Loucy (cell line): Measurements from ENCODE around the gene GOLGA6L10.
"Not testable (repeated sequence)": the region's sequence is repeated elsewhere in the genome, so short reads cannot be mapped to it uniquely, and the experiment has no call there.

Experiments
- H2AFZ ChIP-seq: fragments of 200-600 bp; sonication (generic); 2 replicates; pipeline ENCODE4 v1.6.0; 2016; ENCODE audit warnings: antibody characterized with exemption, mild to moderate bottlenecking, low read length, moderate library complexity
- H3F3A ChIP-seq: fragments of 200-600 bp; 2 replicates; pipeline ENCODE4 v1.6.0; 2016; ENCODE audit warnings: antibody characterized with exemption, low read depth, mild to moderate bottlenecking
- H3K27me3 ChIP-seq: fragments of 200-600 bp; sonication (generic); 2 replicates; pipeline ENCODE4 v1.6.1; 2014; ENCODE audit warnings: low read length, mild to moderate bottlenecking; ENCODE audit not compliant: insufficient read depth, poor library complexity, severe bottlenecking
- H3K36me3 ChIP-seq: fragments of 200-600 bp; sonication (generic); 2 replicates; pipeline ENCODE4 v1.6.1; 2016; ENCODE audit warnings: low read length; ENCODE audit not compliant: insufficient read depth
- H3K4me1 ChIP-seq: fragments of 200-600 bp; sonication (generic); 2 replicates; pipeline ENCODE4 v1.5.1; 2014; ENCODE audit warnings: low read length, mild to moderate bottlenecking; ENCODE audit not compliant: insufficient read depth, poor library complexity, severe bottlenecking
- H3K4me2 ChIP-seq: fragments of 200-600 bp; sonication (generic); 2 replicates; pipeline ENCODE4 v1.6.0; 2014; ENCODE audit warnings: antibody characterized with exemption, low read length, low read depth, mild to moderate bottlenecking; ENCODE audit not compliant: poor library complexity, severe bottlenecking
- H3K4me3 ChIP-seq: fragments of 200-600 bp; sonication (generic); 2 replicates; pipeline ENCODE4 v1.5.1; 2014; ENCODE audit warnings: low read length, mild to moderate bottlenecking, mixed read lengths; ENCODE audit not compliant: poor library complexity, severe bottlenecking
- H3K79me2 ChIP-seq: fragments of 200-600 bp; sonication (generic); 2 replicates; pipeline ENCODE4 v1.6.1; 2014; ENCODE audit warnings: low read length; ENCODE audit not compliant: insufficient read depth
- H3K9ac ChIP-seq: fragments of 200-600 bp; sonication (generic); 2 replicates; pipeline ENCODE4 v1.6.0; 2014; ENCODE audit warnings: mild to moderate bottlenecking, low read depth, low read length, moderate library complexity; ENCODE audit not compliant: poor library complexity, severe bottlenecking
- H3K9me2 ChIP-seq: fragments of 200-600 bp; sonication (generic); replicated peaks from 2 replicates; pipeline ENCODE4 v1.6.1; 2016; ENCODE audit warnings: low read depth, low read length, mixed read lengths
- H3K9me3 ChIP-seq: fragments of 200-600 bp; sonication (generic); 2 replicates; pipeline ENCODE4 v1.6.1; 2014; ENCODE audit warnings: mild to moderate bottlenecking, antibody characterized with exemption, low read length, low read depth; ENCODE audit not compliant: insufficient read depth
- H4K20me1 ChIP-seq: fragments of 200-600 bp; sonication (generic); 2 replicates; pipeline ENCODE4 v1.6.0; 2014; ENCODE audit warnings: antibody characterized with exemption, low read length, mild to moderate bottlenecking; ENCODE audit not compliant: insufficient read depth, poor library complexity, severe bottlenecking

Gene GOLGA6L10

DNA sequence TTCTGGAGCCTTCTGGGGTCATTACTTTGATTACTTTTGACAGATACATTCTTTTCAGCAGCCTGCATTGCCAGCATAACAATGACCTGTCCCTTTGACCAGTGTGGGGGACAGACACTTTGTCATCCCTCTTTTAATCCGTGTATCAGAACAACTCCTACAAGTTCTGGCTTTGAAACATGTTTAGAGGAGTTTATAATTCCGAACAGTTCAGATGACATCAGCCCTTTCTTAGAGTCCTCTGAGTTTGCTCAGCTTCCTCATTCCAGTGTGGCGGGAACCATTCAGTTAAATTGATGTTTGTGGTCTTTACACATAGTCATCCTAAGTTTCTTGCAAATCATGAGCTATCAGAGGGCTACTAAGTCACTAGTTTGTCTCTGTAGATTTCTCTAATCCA is 13.5 kb upstream of the GOLGA6L10 start:
- not testable (repeated sequence) for H3K79me2 ChIP-seq, H3K27me3 ChIP-seq, H3K9me3 ChIP-seq, H3F3A ChIP-seq, H3K4me1 ChIP-seq, H3K9me2 ChIP-seq, H2AFZ ChIP-seq, H4K20me1 ChIP-seq, H3K36me3 ChIP-seq, H3K4me2 ChIP-seq, H3K9ac ChIP-seq, H3K4me3 ChIP-seq

DNA sequence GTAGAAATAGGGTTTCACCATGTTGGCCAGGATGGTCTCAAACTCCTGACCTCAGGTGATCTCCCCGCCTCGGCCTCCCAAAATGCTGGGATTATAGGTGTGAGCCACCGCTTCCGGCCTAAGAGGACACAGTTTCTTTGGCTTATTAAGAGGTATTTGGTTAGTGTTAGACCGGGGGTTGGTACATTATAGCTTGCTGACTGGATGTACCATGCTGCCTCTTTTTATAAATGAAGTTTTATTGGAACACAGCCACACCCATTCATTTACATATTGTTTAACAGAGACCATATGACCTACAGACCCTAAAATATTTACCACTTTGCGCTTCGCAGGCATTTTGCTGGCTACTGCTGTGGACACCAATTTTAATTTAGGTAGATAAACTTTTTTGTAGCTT is 11.3 kb upstream of the GOLGA6L10 start:
- not testable (repeated sequence) for H3F3A ChIP-seq, H3K9me2 ChIP-seq, H3K9me3 ChIP-seq, H3K9ac ChIP-seq, H3K4me3 ChIP-seq, H4K20me1 ChIP-seq, H3K4me1 ChIP-seq, H3K36me3 ChIP-seq, H2AFZ ChIP-seq, H3K27me3 ChIP-seq, H3K79me2 ChIP-seq, H3K4me2 ChIP-seq

DNA sequence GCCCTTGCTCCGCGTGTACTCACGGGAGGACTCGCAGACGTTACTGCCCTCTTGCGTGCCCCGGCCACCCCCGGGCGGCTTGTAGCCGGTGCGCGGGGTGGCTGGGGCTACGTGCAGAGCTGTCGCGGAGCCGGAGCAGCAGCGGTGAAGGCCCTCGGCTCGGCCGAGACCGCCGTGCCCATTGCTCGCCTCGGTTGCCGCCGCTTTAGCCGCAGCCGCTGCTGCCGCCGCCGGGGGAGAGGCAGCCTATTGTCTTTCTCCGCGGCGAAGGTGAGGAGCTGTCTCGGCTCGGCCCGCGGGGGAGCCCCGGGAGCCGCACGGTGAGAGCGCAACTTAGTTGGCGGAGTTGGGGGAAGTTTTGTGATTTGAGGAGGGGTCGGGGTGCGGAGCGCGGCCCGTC is 5.8 kb upstream of the GOLGA6L10 start:
- H3K9ac ChIP-seq, H3K4me1 ChIP-seq, H4K20me1 ChIP-seq, H3K36me3 ChIP-seq, H3K4me3 ChIP-seq, H3K79me2 ChIP-seq, H3K4me2 ChIP-seq, H3K9me3 ChIP-seq, H3K9me2 ChIP-seq, H3K27me3 ChIP-seq, H3F3A ChIP-seq, H2AFZ ChIP-seq: not testable (repeated sequence)

DNA sequence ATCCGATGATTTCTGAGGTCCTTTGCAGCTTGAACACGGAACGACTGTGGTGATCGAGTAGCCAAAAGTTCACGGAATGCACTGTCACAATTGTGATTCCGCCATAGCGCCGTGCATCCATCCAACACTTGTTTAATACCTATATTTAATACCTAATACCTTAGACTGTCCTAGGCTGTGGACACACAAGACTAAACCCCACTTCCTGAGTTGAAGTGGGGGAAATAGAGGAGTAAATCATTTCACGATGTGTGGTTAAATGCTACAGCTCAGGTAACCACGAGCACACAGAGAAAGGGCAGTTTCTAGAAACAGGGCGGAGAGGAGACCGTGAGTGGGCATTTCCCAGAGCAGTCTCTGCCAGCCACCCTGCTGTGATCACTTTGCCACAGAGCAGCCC is 5.3 kb upstream of the GOLGA6L10 start:
- not testable (repeated sequence) for H3K9me2 ChIP-seq, H3K79me2 ChIP-seq, H3F3A ChIP-seq, H4K20me1 ChIP-seq, H3K9me3 ChIP-seq, H3K36me3 ChIP-seq, H3K9ac ChIP-seq, H3K27me3 ChIP-seq, H3K4me1 ChIP-seq
- Histone ChIP-seq H3K4me2 (peak overlapping the region; percentile 44), H3K4me3 (peak overlapping the region; percentile 68), H2AFZ (0 out of 2 replicates have a peak overlapping the region, but pooled peaks have one; percentile 56)

DNA sequence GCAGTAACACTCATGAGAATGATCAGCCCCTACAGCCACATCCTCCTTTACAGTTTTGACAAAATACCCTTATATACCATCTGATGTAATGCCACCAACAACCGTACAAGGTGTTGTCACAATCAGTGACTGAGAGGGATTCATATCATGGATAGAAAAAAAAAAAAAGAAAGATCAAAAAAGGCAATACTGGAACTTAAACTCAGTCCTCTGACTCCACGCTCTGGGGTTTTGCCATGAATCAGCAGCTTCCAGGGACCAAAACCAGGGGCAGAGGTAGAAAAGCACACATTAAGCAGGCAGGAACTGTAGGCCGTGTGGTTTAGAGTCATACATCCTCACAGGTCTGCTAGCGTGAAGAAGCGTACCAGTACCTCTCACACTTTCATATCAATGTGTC is 1.6 kb downstream of the GOLGA6L10 start:
- H3K9ac ChIP-seq, H3K27me3 ChIP-seq, H3K9me2 ChIP-seq, H3F3A ChIP-seq, H3K4me3 ChIP-seq, H3K36me3 ChIP-seq, H2AFZ ChIP-seq, H4K20me1 ChIP-seq, H3K9me3 ChIP-seq, H3K4me2 ChIP-seq, H3K79me2 ChIP-seq, H3K4me1 ChIP-seq: not testable (repeated sequence)

DNA sequence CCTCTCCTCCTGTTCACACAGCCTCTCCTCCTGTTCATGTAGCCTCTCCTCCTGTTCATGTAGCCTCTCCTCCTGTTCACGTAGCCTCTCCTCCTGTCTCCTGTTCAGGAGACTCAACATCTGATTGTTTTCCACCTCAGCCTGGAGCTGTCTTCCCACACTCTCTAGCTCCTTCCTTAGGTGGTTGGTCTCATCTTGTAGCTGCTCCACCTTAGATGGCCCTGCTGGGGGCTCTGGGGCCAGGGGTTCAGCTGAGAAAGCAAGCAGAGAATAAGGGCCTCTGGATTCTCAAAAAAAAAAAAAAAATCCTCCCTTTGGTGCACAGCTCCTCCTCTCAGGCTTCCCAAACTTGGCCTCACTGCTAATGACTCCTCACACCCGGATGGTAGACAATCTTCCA is 4.1 kb downstream of the GOLGA6L10 start:
- H3K9me3 ChIP-seq, H3K4me1 ChIP-seq, H3K9me2 ChIP-seq, H3K79me2 ChIP-seq, H3K36me3 ChIP-seq, H3K4me2 ChIP-seq, H3K27me3 ChIP-seq, H3K9ac ChIP-seq, H2AFZ ChIP-seq, H4K20me1 ChIP-seq, H3F3A ChIP-seq, H3K4me3 ChIP-seq: not testable (repeated sequence)

DNA sequence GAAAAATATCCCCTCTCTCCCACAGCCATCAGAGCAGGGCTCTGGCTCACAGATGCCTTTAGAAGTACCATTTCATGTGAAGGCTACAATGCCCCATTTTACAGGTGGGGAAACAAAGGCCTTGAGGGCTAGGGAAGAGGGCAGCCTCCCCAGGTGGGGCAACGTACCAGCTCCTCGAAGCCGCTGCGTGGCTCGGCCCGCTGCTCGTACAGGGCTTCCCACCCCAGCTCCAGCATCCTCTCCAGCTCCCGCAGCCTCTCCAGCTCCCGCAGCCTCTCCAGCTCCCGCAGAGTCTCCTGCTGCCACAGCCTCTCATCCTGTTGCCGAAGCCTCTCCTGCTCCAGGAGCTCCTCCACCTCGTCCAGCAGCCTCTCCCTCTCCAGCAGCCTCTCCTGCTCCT is 4.9 kb downstream of the GOLGA6L10 start:
- H3K4me3 ChIP-seq, H3K36me3 ChIP-seq, H3K27me3 ChIP-seq, H3K4me2 ChIP-seq, H3K4me1 ChIP-seq, H2AFZ ChIP-seq, H3F3A ChIP-seq, H3K9me3 ChIP-seq, H3K9ac ChIP-seq, H3K79me2 ChIP-seq, H4K20me1 ChIP-seq, H3K9me2 ChIP-seq: not testable (repeated sequence)

DNA sequence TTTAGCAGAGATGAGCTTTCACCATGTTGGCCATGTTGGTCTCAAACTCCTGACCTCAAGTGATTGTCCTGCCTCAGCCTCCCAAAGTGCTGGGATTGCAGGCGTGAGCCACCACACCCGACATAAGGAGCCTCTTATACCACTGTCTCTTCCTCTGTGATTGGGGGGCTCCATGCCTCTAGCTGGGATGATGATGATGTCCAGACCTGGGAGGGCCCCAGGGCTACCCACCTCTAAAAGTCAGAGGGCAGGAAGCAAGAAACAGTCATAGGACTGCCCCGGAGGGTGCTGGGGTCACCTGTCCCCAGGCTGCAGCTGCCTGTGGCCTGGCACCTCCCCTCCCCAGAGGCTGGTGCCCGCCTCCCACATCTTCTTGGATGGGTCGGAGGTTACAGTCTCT is 5.4 kb downstream of the GOLGA6L10 start:
- H3K36me3 ChIP-seq, H2AFZ ChIP-seq, H3K9me3 ChIP-seq, H3K79me2 ChIP-seq, H3K4me3 ChIP-seq, H3K9ac ChIP-seq, H4K20me1 ChIP-seq, H3F3A ChIP-seq, H3K27me3 ChIP-seq, H3K4me1 ChIP-seq, H3K4me2 ChIP-seq, H3K9me2 ChIP-seq: not testable (repeated sequence)
